GM13976 (cell line): ENCODE results near the gene CNN3.

Experiments
- DNase-seq: peaks from one replicate; pipeline ENCODE4 v3.0.0; 2012; ENCODE audit warnings: low spot score
- CTCF ChIP-seq: IDR thresholded peaks from 2 replicates; pipeline ENCODE4 v1.5.1; 2012; ENCODE audit warnings: borderline replicate concordance, mild to moderate bottlenecking; ENCODE audit not compliant: insufficient read depth; ENCODE audit errors: extremely low read depth, missing control alignments, control extremely low read depth
- in situ Hi-C: fragments of 300-500 bp; cut with MboI; formaldehyde crosslinking; loops from one replicate; pipeline ENCODE4 v1.12.0; 2022; ENCODE audit warnings: low sequenced_read_pairs, mixed read lengths, inconsistent platforms; ENCODE audit not compliant: unreplicated experiment

Gene CNN3

GRCh38 chr1:94925004-94925403 is 1.9 kb downstream of the CNN3 start:
- DNase-seq = no peak
- in situ Hi-C loops = no loop called here
- TF ChIP-seq CTCF = no peak

GRCh38 chr1:94922761-94923331 is 4.1 kb downstream of the CNN3 start:
- in situ Hi-C loops = no loop called here

GRCh38 chr1:94921977-94922376 is 4.9 kb downstream of the CNN3 start:
- in situ Hi-C loops = no loop called here
- DNase-seq = no peak

More at GRCh38 chr1:94922761-94923331, 4.1 kb downstream of the CNN3 start:
- no peak for TF ChIP-seq CTCF
- no peak for DNase-seq

GRCh38 chr1:94920061-94920460 is 6.8 kb downstream of the CNN3 start:
- no peak for DNase-seq
- in situ Hi-C loops = no loop called here
- no peak for TF ChIP-seq CTCF

More at GRCh38 chr1:94921977-94922376, 4.9 kb downstream of the CNN3 start:
- no peak for TF ChIP-seq CTCF

- no peak for DNase-seq
- in situ Hi-C loops = no loop called here
- no peak for TF ChIP-seq CTCF
Observed at GRCh38 chr1:94919241-94920030, 7.5 kb downstream of the CNN3 start.

GRCh38 chr1:94917251-94917650 is 9.7 kb downstream of the CNN3 start:
- in situ Hi-C loops = no loop called here

More at GRCh38 chr1:94917251-94917650, 9.7 kb downstream of the CNN3 start:
- no peak for TF ChIP-seq CTCF
- DNase-seq = no peak
